Astrocyte (in vitro differentiated cells and primary cell): ENCODE measurements around the gene DEXI.

Experiments
- CTCF ChIP-seq: IDR thresholded peaks from 2 replicates; pipeline ENCODE4 v1.5.1; 2011; ENCODE audit warnings: low read depth, mild to moderate bottlenecking, inconsistent platforms, low read length, moderate library complexity; ENCODE audit not compliant: insufficient read depth
- EZH2 ChIP-seq: IDR thresholded peaks from 2 replicates; pipeline ENCODE4 v1.6.1; 2012; ENCODE audit warnings: mild to moderate bottlenecking, low read length, inconsistent platforms; ENCODE audit not compliant: insufficient read depth

GRCh38 chr16:10971560-10971961, 29.3 kb upstream of the DEXI start:
- TF ChIP-seq EZH2 (no peak), CTCF (peak; percentile 73)
